Measurements from ENCODE around the gene FBXL3. TPM values are rescaled to one million over a fixed set of nuclear protein-coding genes. Genes with fewer than 3 reads are reported as not detected.

Gene FBXL3
- total RNA-seq, 1 experiment from 2014 or later, result 29.2 TPM

GRCh38 chr13:77001963-77002587 is 24.9 kb downstream of the FBXL3 start:
- H3K27ac ChIP-seq (ENCODE audit: low read depth, low read length, poor library complexity, severe bottlenecking), result no peak overlapping the region
- ChIA-PET POLR2A (ENCODE audit: low non-redundant PET) (no interaction called here), CTCF (interaction anchor here (0.5 to 0.7 kb wide), 2 partner anchors 22 to 1294 kb away, joined by 3 read pairs; no protein-coding TSS in a partner anchor)
- no TSS peak for BruUV-seq (replicated peaks)
- H3K36me3 ChIP-seq (ENCODE audit: insufficient read depth, low read length, poor library complexity, severe bottlenecking), result peaks cover 24% of the 10 kb centered on the region
- no peak overlapping the region for H3K4me3 ChIP-seq (ENCODE audit: low read depth, low read length, poor library complexity, severe bottlenecking)
- H3K4me1 ChIP-seq (ENCODE audit: insufficient read depth, low read length, poor library complexity, severe bottlenecking), result peaks cover 27% of the 10 kb centered on the region
- intact Hi-C loops (cut with micrococcal nuclease; ENCODE audit: unreplicated experiment), result no loop called here
- no peaks in the 10 kb centered on the region for H3K9me3 ChIP-seq (ENCODE audit: low read depth, low read length, poor library complexity, severe bottlenecking)
- no peaks in the 10 kb centered on the region for H3K27me3 ChIP-seq (replicated peaks; ENCODE audit: insufficient read depth, low read depth, low read length, poor library complexity)
- DNase-seq (ENCODE audit: low spot score), result no peak
- TF ChIP-seq EZH2 (IDR thresholded peaks at IDR 0.05; ENCODE audit: borderline replicate concordance, low read depth, low read length, poor library complexity, severe bottlenecking) (no peak), CTCF (conservative IDR thresholded peaks at IDR 0.05; ENCODE audit: low read depth, low read length) (no peak)

- POLR2A ChIA-PET (ENCODE audit: low non-redundant PET), result no interaction called here
- Histone ChIP-seq H3K27ac (ENCODE audit: low read depth, low read length, poor library complexity, severe bottlenecking) (no peak overlapping the region), H3K4me1 (ENCODE audit: insufficient read depth, low read length, poor library complexity, severe bottlenecking) (peaks cover 27% of the 10 kb centered on the region), H3K4me3 (ENCODE audit: low read depth, low read length, poor library complexity, severe bottlenecking) (no peak overlapping the region), H3K36me3 (ENCODE audit: insufficient read depth, low read length, poor library complexity, severe bottlenecking) (peaks cover 19% of the 10 kb centered on the region), H3K27me3 (replicated peaks; ENCODE audit: insufficient read depth, low read depth, low read length, poor library complexity) (no peaks in the 10 kb centered on the region), H3K9me3 (ENCODE audit: low read depth, low read length, poor library complexity, severe bottlenecking) (no peaks in the 10 kb centered on the region)
- CTCF ChIA-PET, result no interaction called here
- TF ChIP-seq EZH2 (IDR thresholded peaks at IDR 0.05; ENCODE audit: borderline replicate concordance, low read depth, low read length, poor library complexity, severe bottlenecking) (no peak), CTCF (conservative IDR thresholded peaks at IDR 0.05; ENCODE audit: low read depth, low read length) (no peak)
- intact Hi-C loops (cut with micrococcal nuclease; ENCODE audit: unreplicated experiment), result no loop called here
- BruUV-seq (replicated peaks), result no TSS peak
- no peak for DNase-seq (ENCODE audit: low spot score)
These were observed 25.4 kb downstream of the FBXL3 start for GRCh38 chr13:77001540-77001939.

GRCh38 chr13:77000475-77000874 is 26.5 kb downstream of the FBXL3 start:
- Histone ChIP-seq H3K27me3 (replicated peaks; ENCODE audit: insufficient read depth, low read depth, low read length, poor library complexity) (no peaks in the 10 kb centered on the region), H3K27ac (ENCODE audit: low read depth, low read length, poor library complexity, severe bottlenecking) (no peak overlapping the region), H3K4me1 (ENCODE audit: insufficient read depth, low read length, poor library complexity, severe bottlenecking) (peaks cover 27% of the 10 kb centered on the region), H3K36me3 (ENCODE audit: insufficient read depth, low read length, poor library complexity, severe bottlenecking) (peaks cover 19% of the 10 kb centered on the region), H3K9me3 (ENCODE audit: low read depth, low read length, poor library complexity, severe bottlenecking) (no peaks in the 10 kb centered on the region), H3K4me3 (ENCODE audit: low read depth, low read length, poor library complexity, severe bottlenecking) (no peak overlapping the region)
- intact Hi-C loops (cut with micrococcal nuclease; ENCODE audit: unreplicated experiment), result no loop called here
- peak; percentile 29 for DNase-seq (ENCODE audit: low spot score)
- TF ChIP-seq EZH2 (IDR thresholded peaks at IDR 0.05; ENCODE audit: borderline replicate concordance, low read depth, low read length, poor library complexity, severe bottlenecking) (no peak), CTCF (conservative IDR thresholded peaks at IDR 0.05; ENCODE audit: low read depth, low read length) (no peak)
- BruUV-seq (replicated peaks), result no TSS peak
- CTCF ChIA-PET, result no interaction called here
- POLR2A ChIA-PET (ENCODE audit: low non-redundant PET), result no interaction called here
